GM18526 (cell line): ENCODE measurements around the gene LDLRAD2.
A peak's percentile ranks its signal among the peaks of the same experiment; 100 is the strongest.

Experiments used
- POLR2A ChIP-seq: IDR thresholded peaks from 3 replicates; pipeline ENCODE4 v1.6.1; 2011; ENCODE audit not compliant: insufficient read length; ENCODE audit errors: extremely low read depth

LDLRAD2 gene

DNA sequence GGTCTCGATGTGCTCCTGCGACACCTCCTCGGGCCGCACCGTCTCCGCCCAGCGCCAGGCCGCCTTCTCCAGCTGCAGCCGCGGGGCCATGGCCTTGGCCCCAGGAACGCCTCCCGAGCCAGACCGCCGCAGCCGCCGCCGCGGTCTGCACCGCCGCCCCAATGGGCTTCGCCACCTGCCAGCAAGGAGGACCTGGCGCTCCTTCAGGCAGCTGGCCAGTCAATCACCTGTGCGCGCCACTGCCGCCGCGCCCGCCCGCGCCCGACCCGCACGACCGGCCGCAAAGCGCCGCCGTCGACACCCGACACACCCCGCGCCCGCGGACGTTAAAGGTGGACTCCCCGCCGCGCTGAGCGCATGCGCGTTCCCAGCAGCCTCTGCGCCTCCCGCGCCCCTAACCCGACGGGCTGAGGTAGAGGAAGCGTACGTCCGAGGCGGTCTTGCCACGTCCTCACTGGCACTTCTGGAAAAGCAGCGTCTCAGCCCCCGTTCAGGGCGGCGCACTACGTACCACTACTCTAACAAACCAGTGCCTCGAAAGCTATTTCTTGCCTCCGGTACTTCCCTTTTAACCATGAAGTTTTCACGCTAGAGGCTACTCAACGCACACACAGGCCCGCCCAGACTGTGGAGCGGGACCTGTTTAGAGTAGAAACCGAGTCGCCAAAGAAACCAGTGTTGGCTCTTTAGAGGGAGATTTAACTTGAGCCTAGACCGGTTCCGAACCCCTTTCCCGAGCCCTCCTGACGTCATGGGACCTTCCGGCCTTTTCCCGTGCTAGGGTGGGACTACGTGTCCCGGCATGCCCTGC lies 29.0 kb upstream of the LDLRAD2 start, which contains the start of gene USP48:
USP48 (minus strand) TSS at position 282 of the 811 bp plus-strand sequence; CDS start at position 90, 192 bp downstream.
- TF ChIP-seq POLR2A = peak; percentile 98

DNA sequence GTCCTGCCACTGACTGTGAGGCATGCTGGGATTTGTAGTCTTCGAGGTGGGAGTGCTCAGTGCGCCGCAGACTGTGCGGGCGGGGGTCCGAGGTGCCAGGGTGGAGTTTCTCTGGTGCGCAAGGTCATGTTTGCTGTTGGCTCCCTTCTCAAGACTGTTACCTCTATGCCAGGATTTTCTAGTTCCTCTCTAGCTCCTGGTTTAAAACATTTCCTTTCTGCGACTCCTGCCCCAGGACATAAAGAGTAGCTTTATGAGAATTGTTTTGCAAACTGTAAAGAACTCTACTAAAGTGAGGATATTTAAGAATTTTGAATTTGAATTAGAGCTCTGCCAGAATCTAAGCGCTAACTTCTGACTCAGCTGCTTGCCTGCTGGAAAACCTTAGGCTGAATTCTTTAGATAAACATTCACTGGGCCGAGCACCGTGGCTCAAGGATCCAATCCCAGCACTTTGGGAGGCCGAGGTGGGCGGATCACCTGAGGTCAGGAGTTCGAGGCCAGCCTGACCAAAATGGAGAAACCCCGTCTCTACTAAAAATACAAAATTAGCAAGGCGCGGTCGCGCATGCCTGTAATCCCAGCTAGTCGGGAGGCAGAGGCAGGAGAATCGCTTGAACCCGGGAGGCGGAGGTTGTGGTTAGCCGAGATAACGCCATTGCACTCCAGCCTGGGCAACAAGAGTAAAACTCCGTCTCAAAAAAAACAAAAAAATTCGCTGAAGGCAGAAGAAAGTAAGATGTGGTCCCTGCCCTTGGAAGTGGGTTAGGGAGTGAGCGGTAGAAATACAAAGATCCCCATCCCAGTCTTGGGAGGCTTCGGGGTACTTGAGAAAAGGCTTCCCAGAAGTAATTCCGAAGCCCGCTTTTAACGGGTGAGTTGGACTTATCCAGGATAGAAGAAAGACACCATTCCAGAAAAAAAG lies 28.1 kb upstream of the LDLRAD2 start:
- no peak for TF ChIP-seq POLR2A

DNA sequence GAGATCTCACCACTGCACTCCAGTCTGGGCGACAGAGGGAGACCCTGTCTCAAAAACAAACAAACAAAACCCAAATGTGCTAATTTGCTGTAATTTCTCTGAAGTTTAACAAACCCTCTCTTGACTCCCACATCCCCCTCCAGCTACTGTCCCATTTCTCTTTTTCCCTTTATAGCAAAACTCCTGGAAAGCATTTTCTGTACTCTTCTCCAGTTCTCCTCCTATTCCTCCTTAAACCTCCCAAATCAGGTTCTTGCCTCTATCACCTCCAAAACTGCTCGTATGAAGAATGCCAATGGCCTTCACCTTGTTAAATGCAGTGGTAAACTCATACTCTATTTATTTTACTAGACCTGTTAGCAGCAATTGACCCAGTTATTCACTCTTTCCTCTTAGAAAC lies 25.4 kb upstream of the LDLRAD2 start:
- no peak for TF ChIP-seq POLR2A

DNA sequence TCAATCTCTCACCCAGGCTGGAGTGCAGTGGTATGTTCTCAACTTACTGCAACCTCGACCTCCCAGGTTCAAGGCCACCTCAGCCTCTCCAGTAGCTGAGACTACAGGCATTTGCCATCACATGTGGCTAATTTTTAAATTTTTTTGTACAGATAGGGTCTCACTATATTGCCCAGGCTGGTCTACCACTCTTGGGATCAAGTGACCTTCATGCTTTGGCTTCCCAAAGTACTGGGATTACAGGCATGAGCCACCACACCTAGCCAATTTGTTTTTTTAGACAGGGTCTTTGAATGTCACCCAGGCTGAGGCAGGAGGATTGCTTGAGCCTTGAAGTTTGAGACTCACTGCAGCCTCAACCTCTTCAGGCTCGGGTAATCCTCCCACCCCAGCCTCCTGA lies 19.0 kb upstream of the LDLRAD2 start:
- no peak for TF ChIP-seq POLR2A

DNA sequence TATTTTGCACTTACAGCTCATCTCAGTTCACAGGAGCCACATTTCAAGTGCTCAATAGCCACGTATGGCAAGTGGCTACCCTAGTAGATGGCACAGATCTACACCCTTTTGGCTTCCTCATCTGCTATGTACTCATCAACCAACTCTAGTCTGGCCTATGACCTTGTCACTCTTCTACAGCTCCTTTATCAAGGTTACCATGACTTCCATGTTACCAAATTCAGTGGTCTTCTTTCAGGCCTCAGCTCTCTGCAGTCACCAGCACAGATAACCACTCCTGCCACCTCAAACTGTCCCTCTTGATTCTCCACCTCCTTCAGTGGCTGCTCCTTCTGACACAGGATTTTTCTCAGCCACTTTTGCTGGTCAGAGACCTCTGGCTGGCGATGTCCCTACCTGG lies 17.4 kb upstream of the LDLRAD2 start:
- TF ChIP-seq POLR2A = no peak

GRCh38 chr1:21795075-21795474 lies 17.0 kb upstream of the LDLRAD2 start:
- no peak for TF ChIP-seq POLR2A

DNA sequence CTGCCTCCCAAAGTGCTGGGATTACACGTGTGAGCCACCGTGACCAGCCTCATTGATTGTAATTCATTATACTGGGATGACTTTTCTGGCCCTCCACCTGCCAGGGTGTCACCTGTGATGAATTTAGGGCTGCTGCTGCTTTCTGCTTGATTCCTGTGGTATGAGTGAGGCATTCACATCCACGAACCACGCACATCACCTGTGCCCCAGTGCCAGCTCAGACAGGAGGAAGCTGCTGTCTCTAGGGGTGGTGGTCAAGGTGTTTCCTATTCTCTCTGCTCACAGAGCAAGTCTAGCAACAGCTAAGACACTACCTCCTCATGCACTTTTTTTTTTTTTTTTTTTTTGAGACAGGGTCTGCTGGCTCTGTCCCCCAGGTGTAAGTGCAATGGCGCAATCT lies 12.3 kb upstream of the LDLRAD2 start:
- no peak for TF ChIP-seq POLR2A

DNA sequence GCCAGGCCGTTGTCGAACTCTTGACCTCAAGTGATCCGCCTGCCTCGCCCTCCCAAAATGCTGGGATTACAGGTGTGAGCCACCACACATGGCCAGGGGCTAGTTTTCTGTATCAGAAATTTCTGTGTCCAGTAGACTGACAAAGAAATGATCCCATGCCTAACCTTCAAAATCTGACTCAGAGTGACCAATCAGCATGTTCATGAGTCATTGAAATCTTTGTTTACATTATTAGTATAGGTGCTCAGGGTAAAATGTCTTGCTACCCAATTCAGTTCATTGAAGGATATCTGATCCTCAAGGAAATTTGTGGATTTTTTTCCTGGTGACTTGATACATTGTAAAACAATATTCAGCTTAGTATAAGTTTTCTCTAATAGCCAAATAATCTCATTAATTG lies 11.0 kb upstream of the LDLRAD2 start:
- TF ChIP-seq POLR2A = no peak

DNA sequence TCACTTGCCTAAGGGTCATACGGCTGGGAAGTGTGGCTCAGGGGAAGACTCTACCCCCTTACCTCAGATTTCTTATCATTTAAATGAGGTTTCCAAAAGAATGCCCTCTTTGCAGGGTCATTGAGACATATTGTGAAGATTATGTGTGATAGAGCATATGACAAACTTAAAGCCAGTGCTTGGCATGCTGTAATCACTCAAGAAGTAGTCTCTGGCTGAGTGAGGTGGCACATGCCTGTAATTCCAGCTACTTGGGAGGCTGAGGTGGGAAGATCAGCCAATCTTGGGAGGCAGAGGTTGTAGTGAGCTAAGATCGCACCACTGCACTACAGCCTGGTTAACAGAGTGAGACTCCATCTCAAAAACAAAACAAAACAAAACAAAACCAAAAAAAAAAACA lies 7.5 kb upstream of the LDLRAD2 start:
- TF ChIP-seq POLR2A = no peak

- TF ChIP-seq POLR2A = no peak
These were observed 1.5 kb downstream of the LDLRAD2 start for GRCh38 chr1:21813542-21813941.

DNA sequence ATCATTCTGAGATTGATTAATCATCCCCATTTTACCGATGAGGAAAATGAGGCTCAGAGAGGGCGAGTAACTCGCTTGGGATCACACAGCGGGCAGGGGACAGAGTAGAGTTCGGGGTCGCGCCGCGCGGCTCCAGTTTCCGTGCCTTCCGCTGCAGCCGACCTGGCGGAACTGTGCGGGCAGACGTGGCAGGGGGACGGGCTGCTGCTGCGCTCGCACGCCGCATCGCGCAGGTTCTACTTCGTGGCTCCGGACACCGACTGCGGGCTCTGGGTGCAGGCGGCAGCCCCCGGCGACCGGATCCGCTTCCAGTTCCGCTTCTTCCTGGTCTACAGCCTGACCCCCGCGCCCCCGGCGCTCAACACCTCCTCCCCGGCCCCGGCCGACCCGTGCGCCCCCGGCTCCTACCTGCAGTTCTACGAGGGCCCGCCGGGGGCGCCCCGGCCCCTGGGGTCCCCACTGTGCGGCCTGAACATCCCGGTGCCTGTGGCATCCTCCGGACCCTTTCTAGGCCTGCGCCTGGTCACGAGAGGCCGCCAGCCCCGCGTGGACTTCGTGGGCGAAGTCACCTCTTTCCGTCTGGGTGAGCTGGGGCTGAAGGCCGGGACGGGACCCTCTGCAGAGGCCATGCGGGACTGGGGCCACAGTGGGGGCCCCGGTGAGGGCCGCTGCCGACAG lies 2.3 kb downstream of the LDLRAD2 start:
- no peak for TF ChIP-seq POLR2A

- TF ChIP-seq POLR2A = no peak
These were observed 3.0 kb downstream of the LDLRAD2 start for GRCh38 chr1:21814981-21815582.

GRCh38 chr1:21815724-21816321 lies 3.8 kb downstream of the LDLRAD2 start:
- TF ChIP-seq POLR2A = no peak

GRCh38 chr1:21816602-21817302 lies 4.7 kb downstream of the LDLRAD2 start:
- no peak for TF ChIP-seq POLR2A
